HG02870 (cell line): Measurements from ENCODE around the gene DEPDC7.

Experiments used
- ATAC-seq: cut with Tn5 transposase; IDR thresholded peaks from one replicate; pipeline ENCODE4 v1.9.1; 2021; ENCODE audit warnings: mild to moderate bottlenecking, moderate library complexity; ENCODE audit not compliant: unreplicated experiment

DEPDC7 gene

GRCh38 chr11:33059331-33060007 lies 43.8 kb downstream of the DEPDC7 start:
- no peak for ATAC-seq

GRCh38 chr11:33060271-33060670 lies 44.6 kb downstream of the DEPDC7 start:
- no peak for ATAC-seq

DNA sequence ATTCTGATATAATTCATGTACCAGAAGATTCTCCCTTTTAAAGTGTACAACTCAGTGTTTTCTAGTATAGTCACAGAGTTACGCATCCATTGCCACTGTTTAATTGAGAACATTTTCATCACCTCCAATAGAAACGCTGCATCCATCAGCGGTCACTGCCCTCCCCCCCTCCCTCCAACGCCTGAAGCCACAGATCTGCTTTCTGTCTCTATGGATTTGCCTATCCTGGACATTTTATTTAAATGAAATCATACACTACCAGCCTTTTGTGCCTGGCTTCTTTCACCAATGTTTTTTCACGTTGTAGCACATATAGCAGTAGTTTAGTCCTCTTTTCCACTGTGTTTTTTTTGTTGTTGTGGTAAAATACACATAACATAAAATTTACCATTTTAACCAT lies 46.5 kb downstream of the DEPDC7 start:
- no peak for ATAC-seq

- peak; percentile 65 for ATAC-seq
These were observed 47.7 kb downstream of the DEPDC7 start for GRCh38 chr11:33063326-33063881.

DNA sequence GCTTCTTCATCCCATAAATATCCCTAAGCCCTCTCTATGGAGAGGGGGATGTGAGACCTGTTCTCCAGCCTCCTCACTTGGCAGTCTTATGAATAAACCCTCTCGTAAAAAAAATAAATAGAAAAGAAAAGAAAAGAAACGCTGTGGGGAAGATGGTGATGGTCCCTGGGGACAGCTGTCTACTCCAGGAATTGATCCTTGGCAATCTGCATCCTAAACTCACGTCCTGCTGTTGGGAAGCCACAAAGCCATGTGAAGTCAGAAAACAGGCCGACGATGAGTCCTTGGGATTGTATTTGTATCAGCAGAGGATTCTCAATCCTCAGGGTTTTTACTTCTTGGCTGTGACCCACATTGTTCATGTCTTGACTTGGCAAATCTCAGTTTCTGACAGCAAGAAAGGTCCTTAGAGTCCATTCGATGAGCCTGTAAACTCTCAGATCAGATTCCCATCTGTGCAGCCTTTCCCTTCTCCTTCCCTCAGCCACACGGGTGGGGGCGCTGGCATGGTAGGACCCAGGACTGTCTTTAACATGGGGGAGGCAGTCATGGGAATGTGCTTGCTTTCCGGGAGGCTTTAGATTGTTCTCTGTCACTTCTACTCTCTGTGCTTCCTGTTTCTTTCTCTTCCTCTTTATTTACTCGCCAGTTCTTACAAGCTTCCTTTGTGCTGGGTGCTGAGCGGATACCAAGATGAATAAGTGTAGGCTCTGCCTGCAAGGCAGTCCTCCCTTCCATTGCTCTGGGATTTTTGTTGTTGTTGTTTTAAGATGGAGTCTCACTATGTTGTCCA lies 48.6 kb downstream of the DEPDC7 start:
- ATAC-seq: no peak

DNA sequence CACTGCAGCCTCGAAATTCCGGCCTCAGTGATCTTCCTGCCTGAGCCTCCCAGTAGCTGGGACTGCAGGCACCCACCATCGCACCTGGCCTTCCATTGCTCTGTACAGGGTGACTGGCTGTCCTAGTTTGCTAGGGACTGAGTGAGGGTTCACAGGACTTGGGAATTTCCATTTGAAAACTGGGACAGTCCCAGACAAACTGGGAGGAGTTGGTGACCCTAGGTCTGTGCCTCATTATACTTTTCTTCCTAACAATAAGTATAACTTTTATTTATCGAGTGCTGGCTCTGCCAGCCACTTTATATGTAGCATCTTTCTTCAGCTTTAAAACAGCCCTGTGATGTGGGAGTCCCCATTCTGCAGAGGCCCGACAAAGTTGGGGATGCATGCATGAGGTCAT lies 49.2 kb downstream of the DEPDC7 start:
- no peak for ATAC-seq

DNA sequence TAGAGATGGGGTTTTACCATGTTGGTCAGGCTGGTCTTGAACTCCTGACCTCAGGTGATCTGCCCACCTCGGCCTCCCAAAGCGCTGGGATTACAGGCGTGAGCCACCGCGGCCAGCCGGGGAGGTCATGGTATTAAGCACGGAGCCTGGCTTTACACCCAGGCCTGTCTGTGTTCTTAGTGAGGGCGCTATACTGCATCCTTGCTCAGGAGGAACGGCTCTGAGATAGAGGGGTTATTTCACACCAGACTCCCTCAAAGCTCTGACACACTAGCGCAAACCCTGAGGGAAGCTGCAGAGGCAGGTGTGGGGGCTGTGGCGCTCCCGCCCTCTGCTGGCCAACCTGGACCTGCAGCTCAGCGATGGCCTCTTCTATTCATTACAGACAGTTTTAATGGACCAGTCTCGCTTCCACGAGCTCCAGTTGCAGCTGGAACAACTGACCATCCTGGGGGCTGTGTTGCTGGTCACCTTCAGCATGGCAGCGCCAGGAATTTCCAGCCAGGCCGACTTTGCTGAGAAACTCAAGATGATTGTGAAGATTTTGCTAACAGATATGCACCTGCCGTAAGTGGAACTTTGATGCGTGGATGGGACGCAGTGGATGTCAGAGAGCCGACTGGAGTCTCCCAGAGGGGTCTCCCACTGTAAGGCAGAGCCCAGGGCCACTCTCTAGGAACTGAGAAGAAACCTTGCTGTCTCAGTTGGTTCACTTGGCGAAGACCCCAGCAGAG lies 49.9 kb downstream of the DEPDC7 start:
- ATAC-seq: peak; percentile 39

GRCh38 chr11:33067294-33067693 lies 51.6 kb downstream of the DEPDC7 start:
- ATAC-seq: no peak

DNA sequence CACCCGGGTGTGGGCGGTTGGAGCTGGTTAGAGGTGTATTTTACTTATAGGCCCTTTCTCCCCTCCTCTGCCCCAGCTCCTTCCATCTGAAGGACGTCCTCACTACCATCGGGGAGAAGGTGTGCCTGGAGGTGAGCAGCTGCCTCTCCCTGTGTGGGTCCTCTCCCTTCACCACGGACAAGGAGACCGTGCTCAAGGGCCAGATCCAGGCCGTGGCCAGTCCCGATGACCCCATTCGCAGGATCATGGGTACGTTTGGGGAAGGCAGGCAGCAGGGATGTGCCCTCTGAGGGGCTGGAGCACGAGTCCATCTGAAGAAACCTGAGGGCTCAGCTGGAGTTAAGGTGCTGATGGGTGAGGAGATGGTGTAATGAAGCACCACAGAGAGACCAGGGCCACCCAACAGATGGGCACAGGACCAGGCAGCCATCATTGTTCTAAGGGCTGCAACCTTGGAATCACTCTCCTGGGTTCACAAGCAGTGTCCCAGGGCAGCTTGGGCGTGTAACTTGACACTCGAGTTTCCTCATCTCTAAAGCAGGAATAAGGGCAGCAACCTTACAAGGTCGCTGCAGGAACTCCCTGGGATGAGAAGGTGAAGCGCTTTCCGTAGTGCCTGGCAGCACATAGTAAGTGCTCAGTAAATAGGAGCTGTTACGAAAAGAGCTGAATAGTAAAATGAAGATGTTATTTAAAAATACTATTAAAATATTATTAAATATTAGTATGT lies 53.1 kb downstream of the DEPDC7 start:
- ATAC-seq: no peak

DNA sequence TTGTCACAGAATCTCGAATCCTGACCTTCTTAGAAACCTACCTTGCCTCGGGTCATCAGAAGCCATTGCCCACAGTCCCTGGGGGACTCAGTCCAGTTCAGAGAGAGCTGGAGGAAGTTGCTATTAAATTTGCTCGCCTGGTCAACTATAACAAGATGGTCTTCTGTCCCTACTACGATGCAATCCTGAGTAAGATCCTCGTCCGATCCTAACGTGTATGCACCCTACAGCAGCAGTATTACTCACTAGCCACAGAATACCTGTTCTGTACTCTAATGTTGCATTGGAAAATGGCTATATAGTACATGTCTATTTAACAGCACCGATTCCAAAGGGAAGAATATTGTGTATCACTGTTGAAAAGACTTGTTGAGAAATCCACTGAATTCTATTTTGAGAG lies 56.8 kb downstream of the DEPDC7 start:
- no peak for ATAC-seq
